SK-N-SH (cell line): Measurements from ENCODE around the gene EP300.

Experiments
- CTCF ChIP-seq: fragments of 200-600 bp; sonication (generic); IDR thresholded peaks from 2 replicates; pipeline ENCODE4 v1.6.1; 2017; ENCODE audit warnings: antibody characterized with exemption, mild to moderate bottlenecking, moderate library complexity
- EP300 ChIP-seq, 2 experiments: IDR thresholded peaks; 2 replicates each; pipeline versions ENCODE4 v1.4.0 to v1.6.1; 2012; ENCODE audit warnings: borderline replicate concordance in 1 of 2, low read depth in 1 of 2, low read length in 1 of 2
- EZH2phosphoT487 ChIP-seq: fragments of 200-600 bp; sonication (generic); IDR thresholded peaks from 2 replicates; pipeline ENCODE4 v1.6.1; 2017; ENCODE audit warnings: low read depth, mixed run types, mild to moderate bottlenecking, antibody characterized with exemption, moderate library complexity, borderline replicate concordance
- FOXM1 ChIP-seq: IDR thresholded peaks from 2 replicates; pipeline ENCODE4 v1.4.0; 2012; ENCODE audit warnings: low read depth, mild to moderate bottlenecking
- GABPA ChIP-seq: IDR thresholded peaks from 2 replicates; pipeline ENCODE4 v1.4.0; 2012; ENCODE audit warnings: low read depth, mild to moderate bottlenecking
- MAX ChIP-seq: IDR thresholded peaks from 2 replicates; pipeline ENCODE4 v1.4.0; 2012; ENCODE audit warnings: low read depth
- POLR2AphosphoS5 ChIP-seq: IDR thresholded peaks from 2 replicates; pipeline ENCODE4 v1.6.1; 2012; ENCODE audit warnings: low read depth, low read length
- RAD21 ChIP-seq: IDR thresholded peaks from 2 replicates; pipeline ENCODE4 v1.6.1; 2012; ENCODE audit warnings: mild to moderate bottlenecking, low read length
- RCOR1 ChIP-seq: fragments of 150-350 bp; IDR thresholded peaks from 2 replicates; pipeline ENCODE4 v1.6.1; 2017; ENCODE audit warnings: antibody characterized with exemption, low read length
- REST ChIP-seq: IDR thresholded peaks from 2 replicates; pipeline ENCODE4 v1.6.1; 2012; ENCODE audit warnings: mild to moderate bottlenecking, low read depth, low read length, moderate library complexity
- SMC3 ChIP-seq: IDR thresholded peaks from 2 replicates; pipeline ENCODE4 v1.6.1; 2012; ENCODE audit warnings: low read depth, low read length, improper control_type of control experiment
- TAF1 ChIP-seq: IDR thresholded peaks from 2 replicates; pipeline ENCODE4 v1.6.1; 2012; ENCODE audit warnings: low read depth, mild to moderate bottlenecking, low read length, moderate library complexity, borderline replicate concordance
- USF2 ChIP-seq: fragments of 150-350 bp; IDR thresholded peaks from 2 replicates; pipeline ENCODE4 v1.6.1; 2017; ENCODE audit warnings: antibody characterized with exemption, low read length, low read depth, borderline replicate concordance
- YY1 ChIP-seq: IDR thresholded peaks from 2 replicates; pipeline ENCODE4 v1.4.0; 2012; ENCODE audit warnings: low read depth, mild to moderate bottlenecking

GRCh38 chr22:41203118-41203517, 110.7 kb downstream of the EP300 start:
- TF ChIP-seq CTCF (no peak), POLR2AphosphoS5 (no peak), EP300 (IDR thresholded peaks at IDR 0.05; ENCODE audit: borderline replicate concordance in 1 of 2, low read depth in 1 of 2, low read length in 1 of 2) (no peak), SMC3 (no peak), RCOR1 (no peak), FOXM1 (no peak), YY1 (no peak), GABPA (no peak), MAX (no peak), RAD21 (no peak), TAF1 (no peak), REST (no peak), EZH2phosphoT487 (no peak), USF2 (no peak)
